OCI-LY7 (cell line): ENCODE measurements around the gene PRAC2. TPM values are rescaled to one million over a fixed set of nuclear protein-coding genes. Genes with fewer than 3 reads are reported as not detected.

ENCODE experiments used
- BruUV-seq: library from RNA; stranded (reverse); fragments of 400-500 nt; replicated peaks from 2 replicates; lab custom pipeline; 2021; lab: Mats Ljungman, UMichigan
- CTCF ChIA-PET: fragments of 300-600 bp; sonication (Branson Sonifier 250); formaldehyde crosslinking; loops from one replicate; lab custom pipeline; 2022; ENCODE audit warnings: antibody characterized with exemption; ENCODE audit not compliant: unreplicated experiment; lab: Charles Lee
- POLR2A ChIA-PET: fragments of 300-600 bp; sonication (Branson Sonifier 250); formaldehyde crosslinking; loops from one replicate; lab custom pipeline; 2022; ENCODE audit warnings: antibody characterized with exemption; lab: Charles Lee
- DNase-seq: peaks from one replicate; pipeline ENCODE4 v3.0.0-alpha.2; 2015; ENCODE audit warnings: low spot score
- H2AFZ ChIP-seq: fragments of 200-600 bp; sonication (generic), shearing (Covaris generic); 2 replicates; pipeline ENCODE4 v1.6.1; 2014; ENCODE audit warnings: mild to moderate bottlenecking, antibody characterized with exemption, low read length, moderate library complexity
- H3K27ac ChIP-seq: fragments of 200-600 bp; sonication (generic); 2 replicates; pipeline ENCODE4 v1.5.1; 2014; ENCODE audit warnings: mixed run types, low read depth, mild to moderate bottlenecking, moderate library complexity, low read length, inconsistent platforms; ENCODE audit not compliant: poor library complexity, severe bottlenecking
- H3K36me3 ChIP-seq: fragments of 200-600 bp; sonication (generic); 2 replicates; pipeline ENCODE4 v1.6.1; 2014; ENCODE audit warnings: mild to moderate bottlenecking, antibody characterized with exemption, low read length, moderate library complexity, mixed read lengths; ENCODE audit not compliant: insufficient read depth
- H3K4me1 ChIP-seq: fragments of 200-600 bp; sonication (generic); 2 replicates; pipeline ENCODE4 v1.5.1; 2014; ENCODE audit warnings: mild to moderate bottlenecking, low read length; ENCODE audit not compliant: insufficient read depth, poor library complexity, severe bottlenecking
- H3K4me2 ChIP-seq: fragments of 200-600 bp; sonication (generic); 2 replicates; pipeline ENCODE4 v1.6.1; 2014; ENCODE audit warnings: mild to moderate bottlenecking, low read length
- H3K4me3 ChIP-seq: fragments of 200-600 bp; sonication (generic); 2 replicates; pipeline ENCODE4 v1.5.1; 2014; ENCODE audit warnings: mild to moderate bottlenecking, low read depth, low read length; ENCODE audit not compliant: poor library complexity, severe bottlenecking
- H3K79me2 ChIP-seq: fragments of 200-600 bp; sonication (generic); 2 replicates; pipeline ENCODE4 v1.6.1; 2016; ENCODE audit warnings: low read depth, mild to moderate bottlenecking, low read length, moderate library complexity, mixed read lengths; ENCODE audit not compliant: insufficient read depth
- H3K9me2 ChIP-seq: fragments of 200-600 bp; sonication (generic); 2 replicates; pipeline ENCODE4 v1.6.1; 2016; ENCODE audit warnings: mild to moderate bottlenecking, low read length, mixed read lengths; ENCODE audit not compliant: insufficient read depth
- H3K9me3 ChIP-seq: fragments of 200-600 bp; sonication (generic); 2 replicates; pipeline ENCODE4 v1.6.1; 2014; ENCODE audit warnings: mild to moderate bottlenecking, mixed run types, low read length, mixed read lengths
- H4K20me1 ChIP-seq: fragments of 200-600 bp; sonication (generic); 2 replicates; pipeline ENCODE4 v1.6.1; 2014; ENCODE audit warnings: mild to moderate bottlenecking, antibody characterized with exemption, low read length, moderate library complexity, mixed read lengths; ENCODE audit not compliant: insufficient read depth
- CTCF ChIP-seq: fragments of 200-600 bp; sonication (generic); conservative IDR thresholded peaks from 2 replicates; pipeline ENCODE4 v1.5.1; 2014; ENCODE audit warnings: mild to moderate bottlenecking, antibody characterized with exemption, low read length, moderate library complexity, mixed read lengths
- EZH2phosphoT487 ChIP-seq: fragments of 200-600 bp; sonication (generic); IDR thresholded peaks from 2 replicates; pipeline ENCODE4 v1.6.1; 2018; ENCODE audit warnings: low read depth, borderline replicate concordance, mild to moderate bottlenecking, mixed run types, antibody characterized with exemption, low read length, moderate library complexity, mixed read lengths
- intact Hi-C: fragments of 100-400 bp; cut with micrococcal nuclease; formaldehyde crosslinking; loops from one replicate; pipeline ENCODE4 v1.10.0; 2022; ENCODE audit not compliant: unreplicated experiment
- total RNA-seq, 2 experiments: library from RNA; depleted of rRNA in 1 of 2; stranded (reverse); fragments of >200 nt in 1 of 2; shearing (Covaris generic) in 1 of 2; gene quantifications; 2 replicates each; pipeline ENCODE4 v1.2.3, GENCODE V29; 2014 to 2022

The PRAC2 gene
- total RNA-seq, 2 experiments from 2014 or later, result not detected

DNA sequence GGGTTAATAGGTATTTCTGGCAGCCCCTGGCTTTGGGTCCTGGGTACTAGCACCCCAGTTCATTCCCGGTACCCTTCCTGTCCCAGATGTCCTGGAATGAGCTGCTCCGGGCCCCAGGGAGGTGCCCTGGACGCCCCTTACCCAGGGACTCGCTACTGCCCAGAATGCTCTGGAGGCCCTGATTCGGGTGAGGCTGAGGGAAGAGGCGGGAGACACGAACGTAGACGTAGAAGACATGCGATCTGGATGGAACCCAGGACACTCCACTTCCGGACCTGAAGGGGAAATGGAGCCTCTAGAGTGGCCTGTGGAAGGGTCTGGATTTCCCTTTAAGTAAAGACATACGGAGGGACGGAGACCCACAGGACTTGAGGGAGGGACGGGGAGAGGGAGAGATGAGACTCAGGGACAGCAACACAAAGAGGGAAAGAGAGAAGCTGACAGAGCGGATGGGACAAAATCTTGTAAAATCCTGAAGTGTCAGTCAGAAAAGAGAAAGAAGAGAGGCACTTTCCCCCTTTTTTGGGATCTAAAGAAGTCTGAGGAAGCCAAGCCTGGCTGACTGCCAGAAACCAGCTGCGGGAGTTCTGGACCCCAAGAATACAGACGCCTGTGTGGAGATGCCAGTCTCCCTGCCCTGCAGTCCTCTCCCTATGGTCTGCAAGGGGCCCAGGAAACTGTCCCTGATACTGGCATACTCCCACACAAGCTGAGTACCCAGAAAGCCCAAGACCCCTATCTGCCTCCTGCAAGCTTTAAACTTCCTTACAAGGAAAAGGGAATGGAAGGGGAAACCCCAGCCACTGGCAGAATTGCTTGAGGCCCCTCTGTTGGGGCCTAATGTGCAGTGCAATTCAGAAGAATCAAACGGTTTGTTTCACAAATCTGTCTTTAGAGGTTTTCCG, 6.6 kb downstream of the PRAC2 start:
- no peak for DNase-seq
- CTCF ChIA-PET, result no interaction called here
- Histone ChIP-seq H2AFZ (no peak overlapping the region), H3K79me2 (no peaks in the 10 kb centered on the region), H4K20me1 (no peaks in the 10 kb centered on the region), H3K9me3 (no peaks in the 10 kb centered on the region), H3K27ac (no peak overlapping the region), H3K4me3 (no peak overlapping the region), H3K4me1 (no peaks in the 10 kb centered on the region), H3K36me3 (no peaks in the 10 kb centered on the region), H3K4me2 (no peak overlapping the region), H3K9me2 (no peaks in the 10 kb centered on the region)
- POLR2A ChIA-PET, result interaction anchor here (0.6 kb wide), 1 partner anchor 496 kb away, joined by 3 read pairs; no protein-coding TSS in a partner anchor
- intact Hi-C loops, result loop anchor here (10.0 kb wide), 1 partner anchor 75 kb away; no protein-coding TSS in a partner anchor
- TF ChIP-seq EZH2phosphoT487, result no peak
- TF ChIP-seq CTCF, result no peak
- BruUV-seq, result no TSS peak

DNA sequence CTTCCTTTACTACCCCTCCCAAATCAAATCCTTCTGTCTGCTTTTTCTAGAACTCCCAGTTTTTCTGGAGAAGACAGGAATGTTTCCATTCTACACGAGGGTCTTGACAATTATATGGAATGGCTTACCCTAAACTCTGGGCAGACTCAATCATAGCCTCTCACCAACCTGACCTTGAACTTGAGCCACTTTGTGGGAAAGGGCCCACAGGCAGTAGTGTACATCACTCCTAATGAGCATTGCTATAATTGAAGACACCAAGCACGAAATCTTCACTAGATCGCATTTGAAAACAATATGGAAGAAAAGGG, 7.2 kb downstream of the PRAC2 start:
- no peaks in the 10 kb centered on the region for H4K20me1 ChIP-seq
- H3K79me2 ChIP-seq, result no peaks in the 10 kb centered on the region
- no peaks in the 10 kb centered on the region for H3K4me1 ChIP-seq
- H3K4me3 ChIP-seq, result no peak overlapping the region
- no peaks in the 10 kb centered on the region for H3K36me3 ChIP-seq
- CTCF ChIA-PET, result no interaction called here
- no peaks in the 10 kb centered on the region for H3K9me2 ChIP-seq
- H2AFZ ChIP-seq, result no peak overlapping the region
- no peak for TF ChIP-seq EZH2phosphoT487
- no peak for TF ChIP-seq CTCF
- no peak overlapping the region for H3K4me2 ChIP-seq
- no peaks in the 10 kb centered on the region for H3K9me3 ChIP-seq
- intact Hi-C loops, result no loop called here
- POLR2A ChIA-PET, result interaction anchor here (0.7 kb wide), 1 partner anchor 381 kb away, joined by 4 read pairs; no protein-coding TSS in a partner anchor
- no TSS peak for BruUV-seq
- H3K27ac ChIP-seq, result no peak overlapping the region
- no peak for DNase-seq

GRCh38 chr17:48731355-48731754, 8.4 kb downstream of the PRAC2 start:
- ChIA-PET CTCF (no interaction called here), POLR2A (no interaction called here)
- intact Hi-C loops, result no loop called here
- no peaks in the 10 kb centered on the region for H3K4me1 ChIP-seq
- no peaks in the 10 kb centered on the region for H4K20me1 ChIP-seq
- H3K9me3 ChIP-seq, result no peaks in the 10 kb centered on the region
- no peak for DNase-seq
- H3K27ac ChIP-seq, result no peak overlapping the region
- H3K79me2 ChIP-seq, result no peaks in the 10 kb centered on the region
- no peak overlapping the region for H3K4me2 ChIP-seq
- no TSS peak for BruUV-seq
- no peak overlapping the region for H3K4me3 ChIP-seq
- TF ChIP-seq CTCF (no peak), EZH2phosphoT487 (no peak)
- H3K9me2 ChIP-seq, result no peaks in the 10 kb centered on the region
- H2AFZ ChIP-seq, result no peak overlapping the region
- no peaks in the 10 kb centered on the region for H3K36me3 ChIP-seq
